Measurements from ENCODE around the gene CEP131. TPM values are rescaled to one million over a fixed set of nuclear protein-coding genes. Genes with fewer than 3 reads are reported as not detected.

The CEP131 gene
- total and polyA plus RNA-seq, 7 experiments from 2014 or later: 2.7 to 13.0 (median 9.7) TPM

- no peaks in the 10 kb centered on the region for H3K9me3 ChIP-seq (ENCODE audit: control insufficient read depth in 2 of 3, low read length in 3 of 3)
- intact Hi-C loops (cut with micrococcal nuclease): loop anchor here in 1 of 2 donors (10.0 kb wide), 1 partner anchor 132 kb away; no protein-coding TSS in a partner anchor
- Mint-ChIP-seq H3K36me3 (peaks cover 4 to 15% (median 7%) of the 10 kb centered on the region in 5 donors), H3K9me3 (peaks cover 0 to 5% (median 0%) of the 10 kb centered on the region in 11 donors), H3K27ac (no peak overlapping the region), H3K4me3 (no peak overlapping the region), H3K4me1 (peaks cover 6 to 10% (median 7%) of the 10 kb centered on the region in 7 donors), H3K27me3 (no peaks in the 10 kb centered on the region)
- POLR2A ChIA-PET: interaction anchor here (1.0 kb wide), 1 partner anchor 13 kb away, joined by 4 read pairs; the partner anchor contains the start of genes NDUFAF8 and TEPSIN
- no peaks in the 10 kb centered on the region for H3K27me3 ChIP-seq (ENCODE audit: control insufficient read depth in 2 of 2, insufficient read depth in 2 of 2, low read length in 2 of 2)
- no peak for ATAC-seq
- peaks cover 0 to 63% (median 7%) of the 10 kb centered on the region in 3 experiments for H3K36me3 ChIP-seq (ENCODE audit: control insufficient read depth in 2 of 3, insufficient read depth in 3 of 3, low read length in 3 of 3)
- no peak for DNase-seq
- no peaks in the 10 kb centered on the region for H3K4me1 ChIP-seq (ENCODE audit: control insufficient read depth in 2 of 2, insufficient read depth in 2 of 2, low read length in 2 of 2)
- CTCF ChIA-PET: interaction anchor here (0.8 to 1.3 kb wide), 4 partner anchors 44 to 347 kb away, joined by 3 to 11 read pairs (median 4); no protein-coding TSS in a partner anchor
- no peak overlapping the region for H3K27ac ChIP-seq (ENCODE audit: low read depth, low read length)
- H3K4me3 ChIP-seq (ENCODE audit: low read length): no peak overlapping the region
Measured at GRCh38 chr17:81252326-81252986, 29.7 kb upstream of the CEP131 start.

GRCh38 chr17:81251709-81252301 is 29.0 kb upstream of the CEP131 start:
- no peak for ATAC-seq
- Histone ChIP-seq H3K4me3 (ENCODE audit: low read length) (no peak overlapping the region), H3K4me1 (ENCODE audit: control insufficient read depth in 2 of 2, insufficient read depth in 2 of 2, low read length in 2 of 2) (no peaks in the 10 kb centered on the region), H3K9me3 (ENCODE audit: control insufficient read depth in 2 of 3, low read length in 3 of 3) (no peaks in the 10 kb centered on the region), H3K27me3 (ENCODE audit: control insufficient read depth in 2 of 2, insufficient read depth in 2 of 2, low read length in 2 of 2) (no peaks in the 10 kb centered on the region), H3K36me3 (ENCODE audit: control insufficient read depth in 2 of 3, insufficient read depth in 3 of 3, low read length in 3 of 3) (peaks cover 0 to 57% (median 7%) of the 10 kb centered on the region in 3 experiments), H3K27ac (ENCODE audit: low read depth, low read length) (no peak overlapping the region)
- intact Hi-C loops (cut with micrococcal nuclease): loop anchor here in 1 of 2 donors (10.0 kb wide), 1 partner anchor 133 kb away; no protein-coding TSS in a partner anchor
- CTCF ChIA-PET: no interaction called here
- POLR2A ChIA-PET: no interaction called here
- H3K27me3 Mint-ChIP-seq: no peaks in the 10 kb centered on the region
- H3K27ac Mint-ChIP-seq: no peak overlapping the region
- peaks cover 4 to 15% (median 7%) of the 10 kb centered on the region in 5 donors for H3K36me3 Mint-ChIP-seq
- H3K9me3 Mint-ChIP-seq: peaks cover 0 to 5% (median 0%) of the 10 kb centered on the region in 11 donors
- no peak for DNase-seq
- H3K4me3 Mint-ChIP-seq: no peak overlapping the region
- peaks cover 6 to 10% (median 7%) of the 10 kb centered on the region in 7 donors for H3K4me1 Mint-ChIP-seq

GRCh38 chr17:81251094-81251708 is 28.4 kb upstream of the CEP131 start:
- Histone ChIP-seq H3K27me3 (ENCODE audit: control insufficient read depth in 2 of 2, insufficient read depth in 2 of 2, low read length in 2 of 2) (no peaks in the 10 kb centered on the region), H3K4me1 (ENCODE audit: control insufficient read depth in 2 of 2, insufficient read depth in 2 of 2, low read length in 2 of 2) (no peaks in the 10 kb centered on the region), H3K9me3 (ENCODE audit: control insufficient read depth in 2 of 3, low read length in 3 of 3) (no peaks in the 10 kb centered on the region), H3K27ac (ENCODE audit: low read depth, low read length) (no peak overlapping the region), H3K4me3 (ENCODE audit: low read length) (no peak overlapping the region), H3K36me3 (ENCODE audit: control insufficient read depth in 2 of 3, insufficient read depth in 3 of 3, low read length in 3 of 3) (peaks cover 0 to 56% (median 7%) of the 10 kb centered on the region in 3 experiments)
- Mint-ChIP-seq H3K4me1 (peaks cover 6 to 10% (median 8%) of the 10 kb centered on the region in 7 donors), H3K27me3 (no peaks in the 10 kb centered on the region), H3K4me3 (no peak overlapping the region), H3K9me3 (peaks cover 0 to 5% (median 0%) of the 10 kb centered on the region in 11 donors), H3K27ac (no peak overlapping the region), H3K36me3 (peaks cover 4 to 15% (median 7%) of the 10 kb centered on the region in 5 donors)
- CTCF ChIA-PET: interaction anchor here (1.0 kb wide), 1 partner anchor 350 kb away, joined by 3 read pairs; no protein-coding TSS in a partner anchor
- intact Hi-C loops (cut with micrococcal nuclease): loop anchor here in 1 of 2 donors (10.0 kb wide), 1 partner anchor 134 kb away; no protein-coding TSS in a partner anchor
- DNase-seq: no peak
- POLR2A ChIA-PET: no interaction called here
- ATAC-seq: no peak

GRCh38 chr17:81250286-81251093 is 27.7 kb upstream of the CEP131 start:
- Histone ChIP-seq H3K27me3 (ENCODE audit: control insufficient read depth in 2 of 2, insufficient read depth in 2 of 2, low read length in 2 of 2) (no peaks in the 10 kb centered on the region), H3K9me3 (ENCODE audit: control insufficient read depth in 2 of 3, low read length in 3 of 3) (no peaks in the 10 kb centered on the region), H3K4me3 (ENCODE audit: low read length) (no peak overlapping the region), H3K36me3 (ENCODE audit: control insufficient read depth in 2 of 3, insufficient read depth in 3 of 3, low read length in 3 of 3) (peaks cover 0 to 49% (median 7%) of the 10 kb centered on the region in 3 experiments), H3K4me1 (ENCODE audit: control insufficient read depth in 2 of 2, insufficient read depth in 2 of 2, low read length in 2 of 2) (no peaks in the 10 kb centered on the region), H3K27ac (ENCODE audit: low read depth, low read length) (no peak overlapping the region)
- intact Hi-C loops (cut with micrococcal nuclease): loop anchor here in 1 of 2 donors (10.0 kb wide), 1 partner anchor 134 kb away; no protein-coding TSS in a partner anchor
- Mint-ChIP-seq H3K4me1 (peaks cover 6 to 10% (median 8%) of the 10 kb centered on the region in 7 donors), H3K27ac (no peak overlapping the region), H3K27me3 (no peaks in the 10 kb centered on the region), H3K9me3 (peaks cover 0 to 5% (median 0%) of the 10 kb centered on the region in 11 donors), H3K4me3 (no peak overlapping the region), H3K36me3 (peaks cover 4 to 15% (median 7%) of the 10 kb centered on the region in 5 donors)
- CTCF ChIA-PET: interaction anchor here (0.5 to 1.0 kb wide), 3 partner anchors 40 to 351 kb away, joined by 3 to 5 read pairs (median 3); no protein-coding TSS in a partner anchor
- POLR2A ChIA-PET: no interaction called here
- peak in 1 of 9 donors; percentile 5 for DNase-seq
- ATAC-seq: no peak

- H3K4me3 Mint-ChIP-seq: no peak overlapping the region
- ChIA-PET POLR2A (no interaction called here), CTCF (interaction anchor here (0.7 kb wide), 1 partner anchor 39 kb away, joined by 3 read pairs; no protein-coding TSS in a partner anchor)
- H3K4me3 ChIP-seq (ENCODE audit: low read length): no peak overlapping the region
- ATAC-seq: no peak
- intact Hi-C loops (cut with micrococcal nuclease): loop anchor here in 1 of 2 donors (10.0 kb wide), 1 partner anchor 135 kb away; no protein-coding TSS in a partner anchor
- no peaks in the 10 kb centered on the region for H3K27me3 ChIP-seq (ENCODE audit: control insufficient read depth in 2 of 2, insufficient read depth in 2 of 2, low read length in 2 of 2)
- H3K9me3 ChIP-seq (ENCODE audit: control insufficient read depth in 2 of 3, low read length in 3 of 3): no peaks in the 10 kb centered on the region
- H3K36me3 Mint-ChIP-seq: peaks cover 4 to 15% (median 7%) of the 10 kb centered on the region in 5 donors
- H3K27ac ChIP-seq (ENCODE audit: low read depth, low read length): no peak overlapping the region
- no peaks in the 10 kb centered on the region for H3K27me3 Mint-ChIP-seq
- H3K9me3 Mint-ChIP-seq: peaks cover 0 to 5% (median 0%) of the 10 kb centered on the region in 11 donors
- peak overlapping the region in 2 of 9 donors; percentile 22 to 49 for H3K27ac Mint-ChIP-seq
- H3K36me3 ChIP-seq (ENCODE audit: control insufficient read depth in 2 of 3, insufficient read depth in 3 of 3, low read length in 3 of 3): peaks cover 0 to 41% (median 7%) of the 10 kb centered on the region in 3 experiments
- peaks cover 6 to 10% (median 8%) of the 10 kb centered on the region in 7 donors for H3K4me1 Mint-ChIP-seq
- no peaks in the 10 kb centered on the region for H3K4me1 ChIP-seq (ENCODE audit: control insufficient read depth in 2 of 2, insufficient read depth in 2 of 2, low read length in 2 of 2)
- DNase-seq: no peak
Measured at GRCh38 chr17:81249223-81250040, 26.7 kb upstream of the CEP131 start.
